GM21423 (cell line): Measurements from ENCODE around the gene RAPGEF4.

Experiments used
- ATAC-seq: cut with Tn5 transposase; IDR thresholded peaks from one replicate; pipeline ENCODE4 v1.9.1; 2021; ENCODE audit warnings: mild to moderate bottlenecking, moderate library complexity; ENCODE audit not compliant: unreplicated experiment

Gene RAPGEF4

DNA sequence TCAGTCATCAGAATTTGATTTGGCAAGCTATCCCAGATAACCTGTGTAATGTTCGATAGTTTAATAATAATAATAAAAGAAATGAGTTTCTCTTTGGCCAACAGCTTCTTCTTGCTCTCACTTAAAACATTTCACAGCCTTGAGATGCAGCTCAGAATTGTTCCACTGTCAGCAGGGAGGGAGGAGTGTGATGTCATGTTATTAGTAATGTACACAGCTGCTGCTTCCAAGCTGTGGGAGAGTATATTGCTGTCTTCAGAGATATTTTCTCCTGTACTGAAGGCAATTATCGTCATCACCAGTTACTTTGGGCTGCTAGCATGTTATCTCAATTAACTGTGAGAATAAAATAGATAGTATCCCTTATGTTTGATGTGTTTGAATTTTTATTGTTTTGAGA is 193.1 kb downstream of the RAPGEF4 start:
- no peak for ATAC-seq

DNA sequence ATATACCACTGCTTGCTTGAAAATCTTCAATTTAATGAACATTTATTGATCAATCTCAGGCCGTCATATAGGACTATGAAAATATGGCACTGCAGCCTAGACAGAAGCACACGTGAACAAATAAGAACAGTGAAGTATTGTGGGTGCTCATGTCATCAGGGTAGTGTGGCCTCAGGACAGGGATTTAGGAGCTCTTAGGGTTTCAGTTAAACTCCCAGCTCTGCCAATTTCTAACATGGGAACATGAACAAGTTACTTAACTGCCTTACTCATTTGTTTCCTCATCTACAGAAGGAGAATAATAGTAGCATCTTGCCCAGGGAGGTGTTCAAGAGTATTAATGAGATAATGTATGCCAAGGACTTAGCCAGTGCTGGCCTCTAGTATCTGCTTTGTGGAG is 194.0 kb downstream of the RAPGEF4 start:
- no peak for ATAC-seq

DNA sequence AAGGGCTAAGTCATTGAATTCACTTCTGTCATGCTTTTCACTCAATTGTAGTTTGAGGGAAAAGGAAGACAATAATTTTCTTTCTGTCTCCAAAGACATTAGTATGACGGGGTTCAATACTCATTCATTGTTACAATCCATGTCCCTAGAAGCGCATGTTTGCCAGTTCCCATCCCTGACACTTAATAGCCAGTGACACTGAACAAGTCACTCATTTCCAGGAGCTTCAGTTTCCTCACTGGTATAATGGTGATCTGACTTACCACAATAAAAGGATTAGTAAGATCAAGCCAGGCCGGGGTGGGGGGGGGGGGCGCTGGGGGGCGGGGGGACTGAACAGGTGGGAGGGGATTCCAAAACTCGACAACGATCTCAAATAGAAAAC is 195.2 kb downstream of the RAPGEF4 start:
- ATAC-seq: no peak

DNA sequence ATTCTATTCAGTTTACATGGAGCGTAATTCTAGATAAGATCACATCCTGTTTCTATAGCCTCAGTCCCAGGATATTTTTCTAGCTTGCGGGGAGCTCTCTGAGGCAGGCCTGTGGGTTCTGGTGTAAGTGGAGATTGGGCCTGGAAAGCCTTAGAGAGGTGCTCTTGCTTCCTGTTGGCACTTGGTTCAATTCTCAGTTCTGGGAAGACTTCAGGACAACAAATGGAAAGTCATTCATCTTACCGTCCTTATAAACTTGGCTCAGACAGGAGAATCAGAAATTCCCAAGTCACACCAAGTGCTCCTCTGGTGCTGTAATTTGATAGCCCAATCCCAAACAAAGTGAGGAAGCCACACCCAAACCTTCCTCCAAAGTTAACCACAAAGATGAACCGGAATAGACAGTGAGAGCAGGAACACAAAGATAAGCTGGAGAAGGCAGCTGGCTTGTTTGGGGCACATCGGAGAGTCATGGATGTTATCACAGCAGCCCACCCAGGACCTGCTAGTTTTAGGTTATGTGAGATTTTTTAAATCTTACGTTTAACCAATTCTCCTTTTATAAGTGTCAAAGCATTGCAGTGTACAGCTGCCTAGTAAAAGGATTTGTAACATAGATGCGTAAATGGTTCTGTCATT is 195.7 kb downstream of the RAPGEF4 start:
- ATAC-seq: no peak

DNA sequence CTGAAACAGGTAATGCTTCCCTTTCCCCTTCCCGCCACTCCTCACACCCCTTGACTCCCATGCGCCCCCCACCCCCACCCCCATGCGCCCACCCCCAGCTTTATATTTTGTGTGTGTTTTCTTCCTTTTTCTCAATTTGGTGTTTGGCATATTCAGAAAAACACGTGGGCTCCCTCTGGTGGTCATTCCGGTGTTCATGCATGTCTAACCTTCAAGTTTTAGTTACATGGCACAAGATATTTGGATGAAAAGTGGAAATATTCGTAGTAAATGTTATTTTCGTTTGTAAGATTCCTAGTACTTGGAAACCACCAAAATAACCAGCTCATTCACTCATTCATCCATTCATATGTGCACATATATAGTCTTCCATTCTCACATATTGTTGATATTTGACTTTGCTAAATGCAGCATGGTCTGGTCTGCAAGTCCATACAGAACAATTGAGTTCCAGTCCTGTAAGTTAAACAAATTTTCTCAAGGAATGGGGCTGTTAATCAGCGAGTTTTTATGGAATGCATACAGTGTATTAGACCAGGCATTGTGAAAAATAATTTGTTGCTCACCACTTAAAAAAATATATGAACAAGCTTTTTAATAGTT is 196.4 kb downstream of the RAPGEF4 start:
- no peak for ATAC-seq

DNA sequence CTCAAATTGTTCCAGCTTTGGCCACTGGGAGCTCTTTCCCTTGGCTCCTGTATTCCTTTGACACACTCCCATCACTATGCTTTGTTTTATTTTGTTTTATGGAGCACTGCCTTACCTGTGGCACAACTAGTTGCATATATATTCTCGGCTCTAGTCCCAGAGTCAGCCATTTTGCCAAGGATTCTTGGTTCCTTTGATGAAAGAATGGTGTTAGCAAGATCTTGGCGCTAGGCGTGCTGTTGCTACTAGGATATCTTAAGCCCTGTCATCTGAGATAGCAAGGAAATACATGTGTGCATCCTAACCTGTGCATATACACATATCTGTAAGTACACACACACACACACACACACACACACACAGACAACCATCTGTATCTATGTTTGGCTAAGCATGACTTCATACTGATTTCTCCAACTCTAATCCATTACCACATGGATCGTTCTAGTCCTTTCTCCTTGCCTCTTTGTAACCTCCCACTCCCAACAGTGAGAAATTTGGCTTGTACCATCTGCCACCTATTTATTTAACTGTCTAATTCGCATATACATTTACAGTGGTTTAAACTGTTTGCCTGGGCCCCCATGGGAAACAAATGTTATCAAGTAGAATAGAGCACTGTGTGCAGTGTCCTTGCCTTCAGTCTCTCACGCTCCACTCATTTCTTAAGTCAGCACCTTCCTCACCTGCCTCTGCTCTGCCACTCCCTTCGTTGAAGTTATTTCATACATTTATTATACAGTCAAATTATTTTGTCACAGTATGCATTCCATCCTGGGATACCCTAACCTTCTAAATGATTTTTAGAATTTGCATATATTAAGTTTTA is 202.5 kb downstream of the RAPGEF4 start:
- ATAC-seq: no peak

DNA sequence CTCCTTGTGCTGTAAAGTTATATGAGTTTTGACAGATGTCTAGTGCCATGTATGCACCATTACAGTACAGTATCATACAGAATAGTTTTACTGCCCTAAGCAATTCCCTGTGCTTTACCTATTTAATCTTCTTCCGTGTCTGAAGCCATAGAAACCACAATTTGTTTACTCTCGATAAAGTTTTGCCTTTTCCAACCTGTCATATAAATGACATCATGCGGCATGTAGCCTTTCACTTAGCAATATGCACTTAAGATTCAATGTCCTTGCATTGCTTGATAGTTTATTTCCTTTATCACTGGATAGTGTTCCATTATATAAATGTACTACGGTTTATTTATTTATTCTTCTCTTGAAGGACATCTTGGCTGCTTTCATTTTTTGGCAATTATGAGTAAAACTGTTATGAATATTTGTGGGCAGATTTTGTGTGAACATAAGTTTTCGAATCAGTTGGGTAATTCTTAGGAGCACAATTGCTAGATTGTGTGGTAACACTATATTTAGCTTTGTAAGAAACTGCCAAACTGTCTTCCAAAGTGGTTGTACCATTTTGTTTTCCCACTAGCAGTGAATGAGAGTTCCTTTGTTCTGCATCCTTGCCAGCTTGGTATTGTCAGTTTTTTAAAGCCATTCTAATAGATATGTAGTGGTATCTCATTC is 203.2 kb downstream of the RAPGEF4 start:
- no peak for ATAC-seq

DNA sequence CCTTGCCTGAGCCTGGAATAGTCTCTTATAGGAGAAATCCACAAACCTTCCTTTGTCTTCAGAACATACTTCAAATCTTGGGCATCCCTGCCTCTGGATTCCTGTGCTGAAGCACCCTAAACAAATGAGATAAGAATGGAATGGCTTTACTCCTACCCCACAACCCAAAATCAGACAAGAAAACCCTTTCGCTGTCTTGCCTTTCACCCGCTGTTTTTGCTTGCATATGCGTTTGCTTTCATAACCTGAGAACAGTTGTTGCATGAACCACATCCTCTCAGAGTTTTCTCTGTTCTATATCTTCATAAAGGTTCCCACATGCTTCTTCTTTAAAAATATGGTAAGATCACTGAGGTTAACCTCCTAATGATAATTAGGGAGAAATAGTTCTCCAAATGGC is 207.9 kb downstream of the RAPGEF4 start:
- ATAC-seq: no peak

DNA sequence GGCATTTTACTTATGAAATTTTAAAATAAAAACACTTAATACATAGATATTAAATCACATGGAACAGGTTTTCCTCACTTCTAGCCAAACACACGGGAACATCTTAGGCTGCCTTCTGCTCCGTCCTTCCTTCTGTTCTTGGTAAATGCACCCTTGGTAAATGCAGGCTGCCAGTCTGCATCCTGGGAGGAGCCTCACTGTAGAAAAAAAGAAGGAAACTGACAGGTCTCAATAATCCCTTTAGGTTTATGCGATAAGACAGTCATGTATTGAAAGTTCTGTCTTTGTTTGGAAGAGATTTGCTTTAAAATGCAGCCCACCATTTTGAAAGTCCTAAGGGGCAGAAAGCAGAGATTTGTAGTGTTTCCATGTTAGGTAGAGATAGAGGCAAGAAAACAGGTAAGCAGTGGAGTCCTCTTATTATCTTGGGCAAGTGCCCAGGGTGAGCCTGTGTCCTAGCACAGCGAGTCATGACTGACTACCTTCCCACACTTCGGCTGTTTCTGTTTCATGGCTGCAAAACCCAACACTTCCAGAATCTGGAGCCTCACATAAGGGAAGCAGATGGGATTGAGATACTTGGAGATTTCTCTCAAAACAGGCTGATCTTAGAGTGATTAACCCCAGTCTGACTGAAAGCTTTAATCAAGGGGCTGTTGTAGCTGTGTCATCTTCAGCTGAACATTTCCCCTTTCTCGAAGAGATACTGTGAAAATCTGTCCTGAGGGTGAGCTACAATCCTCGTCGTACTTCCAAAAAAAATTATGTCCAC is 208.6 kb downstream of the RAPGEF4 start:
- no peak for ATAC-seq

DNA sequence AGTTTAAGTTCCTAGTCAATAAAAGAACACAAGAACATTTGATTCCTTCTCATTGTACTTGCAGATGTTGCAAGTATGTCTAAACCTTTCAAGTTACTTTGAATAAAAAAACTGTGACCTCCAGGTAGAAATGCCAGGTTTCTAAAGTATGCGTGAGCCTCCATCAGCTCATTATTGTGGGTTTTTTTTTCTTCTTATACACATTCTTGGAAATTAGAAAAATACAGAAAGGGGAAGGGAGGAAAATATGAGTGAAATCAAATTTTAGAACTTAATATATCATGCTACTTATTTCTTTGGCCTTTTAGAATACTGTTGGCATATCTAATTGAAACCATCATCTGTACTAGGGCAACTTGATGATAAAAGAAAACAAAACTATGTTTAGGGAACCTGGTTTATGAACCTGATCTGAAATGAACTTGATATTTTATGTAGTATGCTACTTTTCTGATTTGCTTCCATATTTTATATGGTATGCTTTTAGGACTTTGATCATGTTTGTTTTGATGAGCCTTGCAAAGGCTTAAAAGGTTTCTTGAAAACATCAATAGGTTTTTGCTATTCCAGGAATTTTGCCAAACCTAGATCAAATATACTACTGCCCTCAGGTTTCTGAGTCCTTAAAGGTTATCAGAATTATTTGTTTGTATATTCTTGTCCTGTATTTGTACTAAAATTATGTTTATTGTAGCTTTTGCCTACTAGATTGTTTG is 209.3 kb downstream of the RAPGEF4 start:
- ATAC-seq: no peak

DNA sequence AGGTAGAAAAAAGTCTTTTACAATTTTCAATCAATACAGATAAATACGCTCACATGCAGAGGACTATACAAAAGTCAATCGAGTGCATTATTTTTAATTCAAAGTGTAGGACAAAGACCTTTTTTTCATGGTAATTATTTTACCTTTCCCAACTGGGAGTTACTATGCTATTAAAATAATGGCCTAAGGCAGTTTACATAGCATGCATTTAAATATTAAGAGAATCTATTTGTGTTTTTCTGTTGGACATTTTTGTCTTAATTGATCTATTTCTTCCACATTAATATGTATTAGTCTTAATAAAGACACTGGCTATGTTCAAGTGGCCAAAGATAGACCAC is 209.8 kb downstream of the RAPGEF4 start:
- no peak for ATAC-seq

DNA sequence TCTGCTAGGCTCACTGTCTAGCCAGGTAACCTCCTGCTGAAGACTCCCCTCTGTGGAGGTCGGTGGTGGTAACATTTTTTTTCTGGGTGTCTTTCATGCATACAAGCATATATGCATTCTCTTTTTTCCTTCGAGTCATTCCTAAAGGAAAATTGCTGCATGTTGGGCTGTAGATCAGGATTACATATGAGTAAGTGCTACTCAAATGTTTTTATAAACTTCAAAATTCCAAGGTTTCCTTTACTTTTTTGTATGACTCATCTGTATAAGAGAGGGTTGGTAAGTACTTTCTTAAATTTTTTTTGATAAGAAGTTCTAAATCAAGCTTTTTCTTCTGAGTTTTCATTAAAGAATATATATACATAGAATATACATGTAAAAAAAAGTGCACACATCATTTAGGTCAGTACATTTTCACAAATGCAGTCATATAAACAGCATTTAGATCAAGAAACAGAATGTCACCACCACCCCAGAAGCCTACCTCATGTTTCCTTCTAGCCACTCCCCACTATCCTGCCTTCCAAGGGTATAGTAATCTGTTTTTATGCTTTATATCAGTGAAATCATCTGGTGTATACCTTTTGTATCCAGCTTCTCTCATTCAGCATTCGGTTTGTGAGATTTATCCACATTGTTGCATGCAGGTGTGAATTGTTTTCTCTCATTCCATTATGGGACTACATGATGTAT is 212.0 kb downstream of the RAPGEF4 start:
- no peak for ATAC-seq

DNA sequence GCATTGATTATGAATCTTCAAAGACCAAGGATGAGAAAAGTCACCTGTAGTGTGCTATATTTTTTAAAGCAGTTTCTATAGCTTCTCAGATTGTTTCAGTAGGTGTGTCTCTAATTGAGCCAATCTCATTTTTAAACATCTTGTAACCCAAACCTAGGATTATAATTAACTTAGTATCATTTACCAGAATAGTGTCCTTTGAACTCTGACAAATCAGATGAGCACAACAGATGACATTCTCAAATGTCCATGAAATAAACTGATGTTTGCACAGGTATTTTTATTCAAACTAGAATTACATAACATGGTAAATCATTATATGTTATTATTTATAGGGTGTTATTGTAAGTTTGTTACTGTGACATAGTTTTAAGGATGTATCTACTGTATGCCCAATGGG is 213.9 kb downstream of the RAPGEF4 start:
- no peak for ATAC-seq

DNA sequence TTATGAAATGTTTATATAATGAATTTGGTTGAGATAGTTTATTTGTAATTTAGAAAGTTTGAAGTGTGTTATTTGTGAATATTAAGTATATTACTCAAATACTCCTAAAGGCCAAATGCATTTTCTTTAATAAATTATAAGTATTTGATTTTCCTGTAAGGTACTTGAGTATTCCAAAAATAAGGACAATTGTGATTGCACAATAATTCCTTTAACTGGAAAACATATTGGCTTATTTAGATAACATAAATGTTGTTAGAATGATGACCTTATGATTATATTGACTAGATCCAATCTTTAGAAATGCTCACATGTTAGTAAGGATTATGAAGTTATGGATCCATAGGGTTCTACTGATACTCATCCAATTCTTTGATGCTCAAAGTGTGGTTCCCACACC is 214.9 kb downstream of the RAPGEF4 start:
- no peak for ATAC-seq

DNA sequence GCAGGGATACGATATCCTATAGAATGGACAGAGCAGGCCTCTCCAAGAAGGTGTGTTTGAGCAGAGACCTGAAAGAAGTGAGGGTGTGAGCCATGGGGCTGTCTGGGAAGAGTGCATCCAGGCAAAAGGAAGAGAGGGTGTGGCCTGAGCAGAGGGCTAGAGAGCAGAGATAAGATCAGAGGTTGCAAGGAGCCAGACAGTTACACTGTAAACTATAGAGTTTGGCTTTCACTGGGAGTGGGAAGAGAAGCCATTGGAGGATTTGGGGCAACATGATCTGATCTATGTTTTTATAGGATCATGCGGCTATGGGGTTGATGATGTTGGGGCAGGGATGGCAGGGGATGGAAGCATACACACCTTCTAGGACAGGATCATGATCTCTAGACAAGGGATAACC is 215.9 kb downstream of the RAPGEF4 start:
- no peak for ATAC-seq

DNA sequence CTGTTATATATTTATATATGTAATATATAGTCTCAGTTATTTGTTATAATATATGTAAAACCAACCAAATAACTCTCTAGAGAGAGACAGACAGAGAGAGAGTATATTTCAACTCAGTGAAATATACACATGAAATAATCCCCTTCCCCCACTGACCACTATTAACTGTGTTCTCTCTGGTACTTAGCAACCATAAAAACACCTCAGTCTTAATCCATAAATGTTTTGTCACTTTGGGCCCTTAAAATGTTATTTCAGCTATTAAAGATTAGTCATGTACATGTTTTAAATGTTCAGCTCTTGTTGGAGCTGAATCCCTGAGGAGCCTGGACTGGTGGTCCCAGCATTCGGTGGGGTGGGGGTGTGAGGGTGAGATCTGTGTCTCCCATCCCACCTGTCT is 217.8 kb downstream of the RAPGEF4 start:
- no peak for ATAC-seq

DNA sequence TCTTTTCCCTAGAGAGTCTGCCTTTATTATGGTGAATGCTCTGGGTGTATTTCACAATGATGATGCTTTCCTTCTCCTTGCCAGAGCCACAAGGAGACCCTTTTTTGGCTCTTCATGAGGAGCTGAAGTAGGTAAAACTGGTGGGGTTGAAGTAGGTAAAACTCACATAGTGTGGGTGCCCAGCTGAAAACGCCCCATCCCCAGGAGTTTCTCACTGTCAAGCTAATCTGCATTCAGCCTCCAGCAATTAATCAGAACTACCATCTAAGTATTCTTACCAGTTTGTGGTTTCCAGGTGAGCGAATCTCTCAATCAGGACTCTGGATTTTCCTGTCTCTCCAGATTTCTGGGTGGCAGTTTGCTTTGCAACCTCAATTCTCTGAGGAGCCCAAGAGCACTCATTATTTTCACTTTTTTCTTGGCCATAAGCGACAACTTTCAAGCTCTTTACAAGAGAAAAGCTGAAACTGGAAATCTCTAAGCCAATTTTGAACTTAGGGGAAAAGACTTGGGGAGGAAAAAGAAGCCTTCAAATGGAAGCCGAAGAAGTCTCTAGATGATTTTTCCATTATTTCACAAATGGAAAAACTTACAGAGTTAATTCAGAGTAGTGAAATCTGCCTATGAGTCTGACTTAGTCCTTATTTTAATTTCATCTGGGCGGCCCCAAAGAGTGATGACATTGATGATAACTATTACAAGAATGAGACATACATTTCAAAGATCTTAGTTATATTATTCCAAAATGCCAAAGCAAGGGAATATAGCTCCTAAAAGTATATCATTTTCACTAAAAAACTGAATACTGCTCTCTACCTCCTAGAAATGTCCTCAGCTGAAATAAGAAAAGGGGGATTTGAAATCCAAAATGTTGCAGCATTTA is 218.6 kb downstream of the RAPGEF4 start:
- no peak for ATAC-seq

DNA sequence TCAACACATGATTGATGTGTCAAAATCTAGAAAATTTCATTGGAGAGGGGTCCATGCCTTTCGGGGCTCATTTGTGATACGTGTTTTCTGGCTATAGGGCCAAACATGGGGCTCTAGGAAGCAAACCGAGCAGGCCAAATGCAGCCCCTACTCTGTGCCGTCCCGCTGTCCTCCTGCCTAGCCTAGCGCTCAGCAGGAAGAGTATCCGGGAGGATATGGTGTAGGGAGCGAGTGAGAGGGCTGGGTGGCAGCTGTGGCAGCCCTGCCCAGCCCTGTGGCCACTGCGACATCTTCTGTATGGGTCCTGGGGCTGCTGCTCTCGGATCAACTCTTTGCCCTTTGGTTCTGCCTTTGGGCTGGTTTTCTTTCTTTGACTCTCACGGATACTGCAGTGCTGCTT is 219.9 kb downstream of the RAPGEF4 start:
- no peak for ATAC-seq

DNA sequence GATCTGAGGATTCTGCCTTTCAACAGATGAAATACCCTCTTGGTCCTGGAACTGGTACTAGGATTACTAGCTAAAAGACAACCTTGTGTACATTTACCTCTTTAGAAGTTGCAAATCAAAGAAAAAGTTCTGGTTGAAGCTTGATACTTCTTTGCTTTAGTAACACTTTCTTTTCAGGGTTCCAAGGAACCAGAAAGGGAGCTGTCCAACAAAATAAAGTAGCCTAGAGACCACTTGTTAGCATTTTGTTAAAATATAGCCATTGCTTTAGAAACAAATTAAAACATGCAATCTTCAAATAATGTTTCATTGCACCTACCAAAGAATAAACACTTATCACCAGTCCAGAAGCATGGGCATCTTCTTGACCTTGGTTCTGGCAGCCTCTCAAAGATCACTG is 222.1 kb downstream of the RAPGEF4 start:
- no peak for ATAC-seq
